Nephron (organoid): ENCODE data around the gene ITM2C.

Source experiments
- H3K27ac Mint-ChIP-seq, 3 experiments: 2 replicates each; pipeline ENCODE4 v1.8.0; 2020; ENCODE audit warnings: mixed read lengths in 3 of 3, mild to moderate bottlenecking in 2 of 3, moderate library complexity in 1 of 3
- H3K27me3 Mint-ChIP-seq: 2 replicates; pipeline ENCODE4 v1.8.0; 2021; ENCODE audit warnings: low read depth, mild to moderate bottlenecking, moderate library complexity, mixed read lengths
- H3K36me3 Mint-ChIP-seq: 2 replicates; pipeline ENCODE4 v1.8.0; 2020; ENCODE audit warnings: low read depth, mixed read lengths
- H3K4me1 Mint-ChIP-seq: 2 replicates; pipeline ENCODE4 v1.8.0; 2020; ENCODE audit warnings: mixed read lengths
- H3K4me3 Mint-ChIP-seq, 3 experiments: 2 replicates each; pipeline ENCODE4 v1.8.0; 2020; ENCODE audit warnings: mild to moderate bottlenecking in 3 of 3, mixed read lengths in 3 of 3, moderate library complexity in 2 of 3
- H3K9me3 Mint-ChIP-seq: 2 replicates; pipeline ENCODE4 v1.8.0; 2020; ENCODE audit warnings: mixed read lengths
- CTCF ChIP-seq, 3 experiments: fragments of 200-600 bp; sonication (generic); IDR thresholded peaks; one replicate each; pipeline ENCODE4 v1.5.0; 2021; ENCODE audit warnings: antibody characterized with exemption in 3 of 3; ENCODE audit not compliant: unreplicated experiment in 3 of 3

Gene ITM2C

GRCh38 chr2:230842473-230842872, 22.3 kb upstream of the ITM2C start:
- Mint-ChIP-seq H3K27ac (no peak overlapping the region), H3K4me1 (no peaks in the 10 kb centered on the region), H3K4me3 (no peak overlapping the region), H3K27me3 (peaks cover 21% of the 10 kb centered on the region), H3K36me3 (no peaks in the 10 kb centered on the region), H3K9me3 (peaks cover 2% of the 10 kb centered on the region)
- TF ChIP-seq CTCF (IDR thresholded peaks at IDR 0.05; ENCODE audit: unreplicated experiment in 3 of 3) = no peak

GRCh38 chr2:230843132-230843531, 21.6 kb upstream of the ITM2C start:
- H3K9me3 Mint-ChIP-seq = peaks cover 2% of the 10 kb centered on the region
- H3K36me3 Mint-ChIP-seq = no peaks in the 10 kb centered on the region
- H3K4me1 Mint-ChIP-seq = no peaks in the 10 kb centered on the region
- no peak for TF ChIP-seq CTCF (IDR thresholded peaks at IDR 0.05; ENCODE audit: unreplicated experiment in 3 of 3)
- peaks cover 26% of the 10 kb centered on the region for H3K27me3 Mint-ChIP-seq
- no peak overlapping the region for H3K27ac Mint-ChIP-seq
- H3K4me3 Mint-ChIP-seq = no peak overlapping the region

- Mint-ChIP-seq H3K27ac (no peak overlapping the region), H3K4me3 (no peak overlapping the region), H3K27me3 (peaks cover 41% of the 10 kb centered on the region), H3K9me3 (peaks cover 8% of the 10 kb centered on the region), H3K4me1 (no peaks in the 10 kb centered on the region), H3K36me3 (no peaks in the 10 kb centered on the region)
- TF ChIP-seq CTCF (IDR thresholded peaks at IDR 0.05; ENCODE audit: unreplicated experiment in 3 of 3) = no peak
Observed at GRCh38 chr2:230846360-230846759, 18.4 kb upstream of the ITM2C start.

GRCh38 chr2:230847883-230848388, 16.8 kb upstream of the ITM2C start:
- no peaks in the 10 kb centered on the region for H3K4me1 Mint-ChIP-seq
- H3K36me3 Mint-ChIP-seq = no peaks in the 10 kb centered on the region
- peaks cover 6% of the 10 kb centered on the region for H3K9me3 Mint-ChIP-seq
- H3K27me3 Mint-ChIP-seq = peaks cover 45% of the 10 kb centered on the region
- peak; percentile 96 to 98 (median 97) for TF ChIP-seq CTCF (IDR thresholded peaks at IDR 0.05; ENCODE audit: unreplicated experiment in 3 of 3)
- H3K4me3 Mint-ChIP-seq = peak overlapping the region; percentile 33 to 45 (median 42)
- H3K27ac Mint-ChIP-seq = peak overlapping the region in 1 of 3 experiments; percentile 7

GRCh38 chr2:230849633-230850357, 14.9 kb upstream of the ITM2C start:
- no peaks in the 10 kb centered on the region for H3K36me3 Mint-ChIP-seq
- H3K9me3 Mint-ChIP-seq = peaks cover 6% of the 10 kb centered on the region
- TF ChIP-seq CTCF (IDR thresholded peaks at IDR 0.05; ENCODE audit: unreplicated experiment in 3 of 3) = peak; percentile 58 to 71 (median 64)
- peaks cover 45% of the 10 kb centered on the region for H3K27me3 Mint-ChIP-seq
- no peak overlapping the region for H3K4me3 Mint-ChIP-seq
- no peaks in the 10 kb centered on the region for H3K4me1 Mint-ChIP-seq
- H3K27ac Mint-ChIP-seq = no peak overlapping the region

GRCh38 chr2:230850358-230850658, 14.4 kb upstream of the ITM2C start:
- Mint-ChIP-seq H3K4me3 (no peak overlapping the region), H3K9me3 (peaks cover 6% of the 10 kb centered on the region)

More at GRCh38 chr2:230850358-230850658, 14.4 kb upstream of the ITM2C start:
- no peaks in the 10 kb centered on the region for H3K4me1 Mint-ChIP-seq
- H3K27me3 Mint-ChIP-seq = peaks cover 44% of the 10 kb centered on the region
- no peak overlapping the region for H3K27ac Mint-ChIP-seq
- no peak for TF ChIP-seq CTCF (IDR thresholded peaks at IDR 0.05; ENCODE audit: unreplicated experiment in 3 of 3)
- no peaks in the 10 kb centered on the region for H3K36me3 Mint-ChIP-seq
